H9 (cell line): ENCODE measurements around the gene ABLIM1. TPM values are rescaled to one million over a fixed set of nuclear protein-coding genes. Genes with fewer than 3 reads are reported as not detected.

Experiments
- DNase-seq: peaks from one replicate; pipeline ENCODE4 v3.0.0-alpha.2; 2017
- H2AFZ ChIP-seq: one replicate; pipeline ENCODE4 v1.6.1; 2013; ENCODE audit warnings: mild to moderate bottlenecking, low read length, control low read depth, moderate library complexity
- H2AK5ac ChIP-seq: 2 replicates; pipeline ENCODE4 v1.6.1; 2013; ENCODE audit warnings: low read length, control low read depth, mixed read lengths; ENCODE audit not compliant: insufficient read length
- H2BK120ac ChIP-seq: one replicate; pipeline ENCODE4 v1.6.1; 2013; ENCODE audit warnings: low read depth, mild to moderate bottlenecking, low read length, control low read depth, inconsistent platforms; ENCODE audit not compliant: poor library complexity, severe bottlenecking
- H2BK12ac ChIP-seq: 2 replicates; pipeline ENCODE4 v1.6.1; 2013; ENCODE audit warnings: low read length, control low read depth, mixed read lengths, low read depth; ENCODE audit not compliant: insufficient read length
- H2BK15ac ChIP-seq: 2 replicates; pipeline ENCODE4 v1.6.1; 2013; ENCODE audit warnings: low read depth, low read length, control low read depth
- H2BK20ac ChIP-seq: one replicate; pipeline ENCODE4 v1.6.1; 2013; ENCODE audit warnings: low read depth, mild to moderate bottlenecking, low read length, control low read depth, inconsistent platforms; ENCODE audit not compliant: poor library complexity, severe bottlenecking
- H2BK5ac ChIP-seq: 2 replicates; pipeline ENCODE4 v1.6.1; 2013; ENCODE audit warnings: low read length, control low read depth, mixed read lengths; ENCODE audit not compliant: insufficient read length
- H3K14ac ChIP-seq: 2 replicates; pipeline ENCODE4 v1.6.1; 2013; ENCODE audit warnings: low read length, control low read depth; ENCODE audit not compliant: insufficient read depth
- H3K18ac ChIP-seq: 2 replicates; pipeline ENCODE4 v1.6.1; 2013; ENCODE audit warnings: low read depth, mild to moderate bottlenecking, mixed read lengths, low read length, control low read depth; ENCODE audit not compliant: insufficient read length
- H3K23ac ChIP-seq: 2 replicates; pipeline ENCODE4 v1.6.1; 2013; ENCODE audit warnings: low read length, control low read depth, mixed read lengths, low read depth; ENCODE audit not compliant: insufficient read length
- H3K23me2 ChIP-seq: 2 replicates; pipeline ENCODE4 v1.6.1; 2013; ENCODE audit warnings: low read depth, mild to moderate bottlenecking, mixed read lengths, low read length, control low read depth; ENCODE audit not compliant: insufficient read length, poor library complexity, severe bottlenecking
- H3K27ac ChIP-seq: 2 replicates; pipeline ENCODE4 v1.5.1; 2013; ENCODE audit warnings: low read length, control low read depth, mixed read lengths, low read depth; ENCODE audit not compliant: insufficient read length
- H3K27me3 ChIP-seq: 2 replicates; pipeline ENCODE4 v1.6.1; 2013; ENCODE audit warnings: low read length, control low read depth, inconsistent platforms; ENCODE audit not compliant: insufficient read depth
- H3K4ac ChIP-seq: 2 replicates; pipeline ENCODE4 v1.6.1; 2013; ENCODE audit warnings: low read depth, mild to moderate bottlenecking, control low read depth, inconsistent platforms, low read length, moderate library complexity
- H3K4me1 ChIP-seq: 2 replicates; pipeline ENCODE4 v1.6.1; 2013; ENCODE audit warnings: low read length, control low read depth, inconsistent platforms; ENCODE audit not compliant: insufficient read depth
- H3K4me2 ChIP-seq: 2 replicates; pipeline ENCODE4 v1.6.1; 2013; ENCODE audit warnings: low read length, control low read depth, mixed read lengths; ENCODE audit not compliant: insufficient read length, insufficient read depth
- H3K56ac ChIP-seq: 2 replicates; pipeline ENCODE4 v1.6.1; 2013; ENCODE audit warnings: low read depth, mild to moderate bottlenecking, mixed read lengths, low read length, control low read depth; ENCODE audit not compliant: insufficient read length
- H3K79me1 ChIP-seq: 2 replicates; pipeline ENCODE4 v1.6.1; 2013; ENCODE audit warnings: low read depth, mild to moderate bottlenecking, moderate library complexity, low read length, control low read depth, inconsistent platforms; ENCODE audit not compliant: insufficient read depth, poor library complexity, severe bottlenecking
- H3K79me2 ChIP-seq: 2 replicates; pipeline ENCODE4 v1.6.1; 2013; ENCODE audit warnings: low read length, control low read depth, inconsistent platforms; ENCODE audit not compliant: insufficient read depth
- H3K9ac ChIP-seq: 2 replicates; pipeline ENCODE4 v1.6.1; 2013; ENCODE audit warnings: low read length, control low read depth, mixed read lengths; ENCODE audit not compliant: insufficient read length; ENCODE audit errors: extremely low read depth
- H3K9me3 ChIP-seq: one replicate; pipeline ENCODE4 v1.6.1; 2013; ENCODE audit warnings: low read depth, low read length, inconsistent platforms; ENCODE audit not compliant: control insufficient read depth
- H3T11ph ChIP-seq: one replicate; pipeline ENCODE4 v1.6.1; 2013; ENCODE audit warnings: mild to moderate bottlenecking, low read length, control low read depth, inconsistent platforms
- H4K20me1 ChIP-seq: one replicate; pipeline ENCODE4 v1.6.1; 2013; ENCODE audit not compliant: control insufficient read depth, insufficient read length, insufficient read depth
- H4K5ac ChIP-seq: 2 replicates; pipeline ENCODE4 v1.6.1; 2013; ENCODE audit warnings: low read depth, mild to moderate bottlenecking, mixed read lengths, low read length, control low read depth; ENCODE audit not compliant: insufficient read length
- H4K8ac ChIP-seq: replicated peaks from 2 replicates; pipeline ENCODE4 v1.6.1; 2013; ENCODE audit warnings: low read length, control low read depth, mixed read lengths, low read depth; ENCODE audit not compliant: insufficient read length
- H4K91ac ChIP-seq: 2 replicates; pipeline ENCODE4 v1.6.1; 2013; ENCODE audit warnings: low read depth, mild to moderate bottlenecking, moderate library complexity, mixed read lengths, low read length, control low read depth; ENCODE audit not compliant: insufficient read length
- H3K27ac Mint-ChIP-seq, 3 experiments: 2 replicates in 2 of 3; 3 replicates in 1 of 3; pipeline ENCODE4 v1.8.0; 2020 to 2021; ENCODE audit warnings: mixed read lengths in 3 of 3, mild to moderate bottlenecking in 1 of 3, moderate library complexity in 1 of 3
- H3K27me3 Mint-ChIP-seq: 2 replicates; pipeline ENCODE4 v1.8.0; 2021; ENCODE audit warnings: low read depth, mild to moderate bottlenecking, moderate library complexity, mixed read lengths
- H3K36me3 Mint-ChIP-seq, 3 experiments: 2 replicates in 2 of 3; 3 replicates in 1 of 3; pipeline ENCODE4 v1.8.0; 2020 to 2021; ENCODE audit warnings: low read depth in 3 of 3, mixed read lengths in 3 of 3; ENCODE audit not compliant: insufficient read depth in 1 of 3
- H3K4me1 Mint-ChIP-seq, 2 experiments: 2 replicates each; pipeline ENCODE4 v1.8.0; 2020; ENCODE audit warnings: mixed read lengths in 2 of 2
- H3K4me3 Mint-ChIP-seq, 2 experiments: 2 replicates in 1 of 2; 3 replicates in 1 of 2; pipeline ENCODE4 v1.8.0; 2020 to 2021; ENCODE audit warnings: mild to moderate bottlenecking in 2 of 2, mixed read lengths in 2 of 2, moderate library complexity in 1 of 2
- H3K9me3 Mint-ChIP-seq, 2 experiments: 2 replicates in 1 of 2; 3 replicates in 1 of 2; pipeline ENCODE4 v1.8.0; 2020; ENCODE audit warnings: mild to moderate bottlenecking in 2 of 2, mixed read lengths in 2 of 2, moderate library complexity in 1 of 2
- CTCF ChIP-seq: fragments of 200-600 bp; sonication (generic); conservative IDR thresholded peaks from 3 replicates; pipeline ENCODE4 v1.8.0; 2021; ENCODE audit warnings: antibody characterized with exemption, mild to moderate bottlenecking
- WGBS: extraction: QIAGEN DNeasy Blood & Tissue Kit; methylation state at CpG from one replicate; pipeline ENCODE4 v1.1.7; 2013; ENCODE audit warnings: missing lambda C conversion rate, low lambda C conversion rate, mixed read lengths; ENCODE audit not compliant: insufficient read length; ENCODE audit errors: extremely low coverage; 5-methylcytosine and 5-hydroxymethylcytosine counted together
- total RNA-seq: library from RNA; stranded (reverse); gene quantifications from 2 replicates; pipeline ENCODE4 v1.2.1, GENCODE V29; 2021

The ABLIM1 gene
- total RNA-seq, 1 experiment from 2014 or later: 32.1 TPM

DNA sequence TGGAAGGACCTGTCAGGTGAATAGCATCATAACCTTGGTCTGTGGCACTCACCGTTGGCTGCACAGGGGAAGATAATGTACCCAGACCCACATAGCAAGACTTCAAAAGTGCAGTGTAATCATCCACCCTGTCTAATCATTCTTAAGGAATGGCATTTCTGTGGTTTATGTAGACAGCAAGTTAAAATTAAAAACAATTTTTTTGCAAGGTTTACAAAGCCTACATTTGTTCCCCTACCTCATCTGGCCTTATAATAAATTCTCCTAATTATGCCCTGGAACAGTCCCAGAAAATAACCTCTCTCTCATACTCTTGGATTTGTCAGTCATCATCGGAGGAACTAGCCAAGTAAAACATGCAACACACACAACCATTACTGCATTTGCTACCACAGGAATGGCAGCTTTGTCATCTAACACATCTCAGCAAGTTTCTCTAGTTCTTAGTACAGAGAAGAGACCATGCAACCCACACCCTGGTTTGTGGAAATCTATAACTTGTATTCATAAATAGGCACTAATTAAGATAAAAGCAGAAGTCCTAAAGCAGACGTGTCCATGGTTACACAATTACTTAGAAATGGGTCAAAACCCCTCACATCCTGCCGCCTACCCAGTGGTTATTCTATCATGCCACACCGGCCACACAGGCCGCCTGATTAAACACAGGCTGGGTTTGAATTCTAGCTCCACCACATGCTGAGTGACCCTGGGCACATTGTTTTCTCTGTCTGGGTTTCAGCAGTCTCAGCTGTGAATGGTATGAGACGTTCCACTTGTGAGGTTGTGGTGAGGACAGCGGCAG lies 19.1 kb downstream of the ABLIM1 start:
- no peaks in the 10 kb centered on the region for H3K79me2 ChIP-seq
- no peaks in the 10 kb centered on the region for H3K27me3 ChIP-seq
- DNase-seq: no peak
- H3K4me1 ChIP-seq: no peaks in the 10 kb centered on the region
- H3K9ac ChIP-seq: no peak overlapping the region
- TF ChIP-seq CTCF: no peak
- WGBS: no CpG with 5 or more reads among the region's 8 CpGs
- no peaks in the 10 kb centered on the region for H3K79me1 ChIP-seq
- no peak overlapping the region for H3T11ph ChIP-seq
- no peak overlapping the region for H3K56ac ChIP-seq
- H2BK5ac ChIP-seq: no peak overlapping the region
- no peak overlapping the region for H2AK5ac ChIP-seq
- Mint-ChIP-seq H3K27me3 (peaks cover 1% of the 10 kb centered on the region; the same call in 1 of the 2 replicates), H3K4me1 (peaks cover 2 to 11% of the 10 kb centered on the region in 2 experiments; a peak in 2 of 4 replicates), H3K27ac (no peak overlapping the region), H3K4me3 (no peak overlapping the region; a peak in 1 of 5 replicates), H3K9me3 (no peaks in the 10 kb centered on the region), H3K36me3 (no peaks in the 10 kb centered on the region)
- no peak overlapping the region for H3K23ac ChIP-seq
- H3K9me3 ChIP-seq: no peaks in the 10 kb centered on the region
- no peak overlapping the region for H3K27ac ChIP-seq
- H3K23me2 ChIP-seq: no peaks in the 10 kb centered on the region
- no peak overlapping the region for H2BK15ac ChIP-seq
- no peak overlapping the region for H2AFZ ChIP-seq
- no peak overlapping the region for H2BK20ac ChIP-seq
- H4K91ac ChIP-seq: no peak overlapping the region
- no peak overlapping the region for H3K14ac ChIP-seq
- H4K8ac ChIP-seq: no peak overlapping the region
- H3K18ac ChIP-seq: no peak overlapping the region
- H3K4me2 ChIP-seq: no peak overlapping the region
- H4K5ac ChIP-seq: no peak overlapping the region
- H2BK120ac ChIP-seq: no peak overlapping the region
- no peak overlapping the region for H3K4ac ChIP-seq
- no peaks in the 10 kb centered on the region for H4K20me1 ChIP-seq
- H2BK12ac ChIP-seq: no peak overlapping the region
